A673 (cell line): ENCODE data around the gene SETD1A. TPM values are rescaled to one million over a fixed set of nuclear protein-coding genes. Genes with fewer than 3 reads are reported as not detected.

Source experiments
- BruUV-seq: library from RNA; stranded (reverse); fragments of 400-500 nt; replicated peaks from 2 replicates; lab custom pipeline; 2021; lab: Mats Ljungman, UMichigan
- CTCF ChIA-PET: fragments of 300-600 bp; sonication (Branson Sonifier 250); formaldehyde crosslinking; loops from one replicate; lab custom pipeline; 2022; ENCODE audit warnings: antibody characterized with exemption; lab: Charles Lee
- POLR2A ChIA-PET: fragments of 300-600 bp; sonication (Branson Sonifier 250); formaldehyde crosslinking; loops from one replicate; lab custom pipeline; 2022; ENCODE audit warnings: antibody characterized with exemption; ENCODE audit not compliant: low non-redundant PET; lab: Charles Lee
- DNase-seq: peaks from one replicate; pipeline ENCODE4 v3.0.0-alpha.2; 2015; ENCODE audit warnings: low spot score
- H3K27ac ChIP-seq: fragments of 200-600 bp; sonication (generic); 2 replicates; pipeline ENCODE4 v1.5.1; 2016; ENCODE audit warnings: mixed run types, low read depth, mild to moderate bottlenecking, mixed read lengths, antibody characterized with exemption, low read length; ENCODE audit not compliant: poor library complexity, severe bottlenecking
- H3K27me3 ChIP-seq: fragments of 200-600 bp; sonication (generic); replicated peaks from 2 replicates; pipeline ENCODE4 v1.6.1; 2017; ENCODE audit warnings: mixed run types, low read depth, mild to moderate bottlenecking, mixed read lengths, antibody characterized with exemption, low read length; ENCODE audit not compliant: insufficient read depth, poor library complexity
- H3K36me3 ChIP-seq: fragments of 200-600 bp; sonication (generic); 2 replicates; pipeline ENCODE4 v1.6.1; 2016; ENCODE audit warnings: mixed run types, mild to moderate bottlenecking, mixed read lengths, antibody characterized with exemption, low read length; ENCODE audit not compliant: insufficient read depth, poor library complexity, severe bottlenecking
- H3K4me1 ChIP-seq: fragments of 200-600 bp; sonication (generic); 2 replicates; pipeline ENCODE4 v1.6.1; 2017; ENCODE audit warnings: mixed run types, mild to moderate bottlenecking, mixed read lengths, antibody characterized with exemption, low read length; ENCODE audit not compliant: insufficient read depth, poor library complexity, severe bottlenecking
- H3K4me3 ChIP-seq: fragments of 200-600 bp; sonication (generic); 2 replicates; pipeline ENCODE4 v1.5.1; 2016; ENCODE audit warnings: low read depth, mixed run types, mild to moderate bottlenecking, mixed read lengths, low read length; ENCODE audit not compliant: poor library complexity, severe bottlenecking
- H3K9me3 ChIP-seq: fragments of 200-600 bp; sonication (generic); 2 replicates; pipeline ENCODE4 v1.6.1; 2016; ENCODE audit warnings: mixed run types, low read depth, mild to moderate bottlenecking, mixed read lengths, antibody characterized with exemption, low read length; ENCODE audit not compliant: poor library complexity, severe bottlenecking
- CTCF ChIP-seq: fragments of 300-800, 200-600 bp; sonication (generic); conservative IDR thresholded peaks from 2 replicates; pipeline ENCODE4 v1.5.1; 2017; ENCODE audit warnings: low read depth, mild to moderate bottlenecking, antibody characterized with exemption, low read length, moderate library complexity, mixed read lengths
- EZH2 ChIP-seq: fragments of 200-600 bp; sonication (generic); IDR thresholded peaks from 2 replicates; pipeline ENCODE4 v1.6.1; 2017; ENCODE audit warnings: borderline replicate concordance, low read depth, mild to moderate bottlenecking, mixed read lengths, antibody characterized with exemption, low read length; ENCODE audit not compliant: poor library complexity, severe bottlenecking
- intact Hi-C: fragments of 100-400 bp; cut with micrococcal nuclease; formaldehyde crosslinking; loops from one replicate; pipeline ENCODE4 v1.10.0; 2022; ENCODE audit not compliant: unreplicated experiment
- total RNA-seq: library from RNA; stranded (reverse); gene quantifications from 2 replicates; pipeline ENCODE4 v1.2.3, GENCODE V29; 2021

Gene SETD1A
- total RNA-seq, 1 experiment from 2014 or later: 31.4 TPM

DNA sequence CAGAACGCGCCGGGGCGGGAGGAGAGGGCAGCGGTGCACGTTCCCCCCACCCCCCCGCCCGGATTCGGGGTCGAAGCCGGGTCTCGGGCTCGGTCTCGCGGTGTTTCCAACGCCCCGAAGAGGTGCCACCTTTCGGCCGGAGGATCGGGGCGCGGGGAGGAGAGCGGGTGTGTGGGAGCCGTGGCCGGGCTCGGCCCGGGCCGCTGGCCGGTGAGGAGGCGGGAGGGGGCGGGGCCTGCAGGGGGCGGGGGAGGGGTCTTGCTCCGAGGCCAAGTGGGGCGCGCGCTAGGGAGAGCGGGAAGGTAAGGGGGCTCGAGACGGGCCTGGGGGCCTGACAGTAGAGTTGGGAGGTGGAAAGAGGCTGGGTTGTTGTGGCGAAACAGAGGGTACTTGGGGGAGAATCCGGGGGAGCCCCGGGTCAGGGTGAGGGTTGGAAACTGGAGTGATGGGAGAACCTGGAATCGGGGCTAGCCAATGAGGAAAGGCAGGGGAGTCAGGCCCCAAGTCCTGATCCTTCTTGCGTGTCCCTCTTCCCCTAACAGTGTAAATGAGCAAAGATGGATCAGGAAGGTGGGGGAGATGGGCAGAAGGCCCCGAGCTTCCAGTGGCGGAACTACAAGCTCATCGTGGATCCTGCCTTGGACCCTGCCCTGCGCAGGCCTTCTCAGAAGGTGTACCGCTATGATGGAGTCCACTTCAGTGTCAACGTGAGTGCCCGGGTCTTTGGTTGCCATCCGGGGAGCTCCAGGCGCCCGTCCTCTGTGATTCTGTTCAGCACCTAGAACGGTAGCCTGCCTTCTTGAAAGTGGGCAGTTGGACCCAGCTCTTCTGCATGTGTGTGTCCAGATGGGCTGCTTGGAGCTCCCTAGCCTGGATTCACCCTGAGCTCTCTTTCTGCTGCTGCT is 873 bp downstream of the SETD1A start:
- no peaks in the 10 kb centered on the region for H3K27me3 ChIP-seq
- peak overlapping the region; percentile 99 for H3K27ac ChIP-seq
- BruUV-seq: no TSS peak
- CTCF ChIA-PET: no interaction called here
- H3K4me3 ChIP-seq: peak overlapping the region; percentile 80
- intact Hi-C loops: loop anchor here (10.0 kb wide), 3 partner anchors 136 to 906 kb away; partner anchors contain the start of gene VKORC1
- TF ChIP-seq EZH2 (no peak), CTCF (no peak)
- H3K36me3 ChIP-seq: peaks cover 46% of the 10 kb centered on the region
- H3K4me1 ChIP-seq: peaks cover 10% of the 10 kb centered on the region
- POLR2A ChIA-PET: no interaction called here
- no peak for DNase-seq
- H3K9me3 ChIP-seq: no peaks in the 10 kb centered on the region

DNA sequence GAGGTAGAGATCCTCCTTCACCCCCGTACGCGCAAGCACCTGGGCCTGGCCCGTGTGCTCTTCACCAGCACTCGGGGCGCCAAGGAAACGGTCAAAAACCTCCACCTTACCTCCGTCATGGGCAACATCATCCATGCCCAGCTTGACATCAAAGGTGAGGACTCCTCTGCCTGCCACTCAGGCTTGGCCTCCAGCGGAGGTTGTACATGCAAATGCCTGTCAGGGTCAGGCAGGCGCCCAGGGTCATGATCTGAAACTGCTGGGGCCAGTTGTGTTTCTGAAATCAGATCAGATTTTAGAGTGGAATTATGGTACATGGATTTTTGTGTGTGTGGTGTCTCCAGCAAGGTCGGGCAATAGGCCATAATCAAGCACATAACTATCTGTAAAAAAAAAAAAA is 3.8 kb downstream of the SETD1A start:
- Histone ChIP-seq H3K4me3 (no peak overlapping the region), H3K9me3 (no peaks in the 10 kb centered on the region), H3K27ac (no peak overlapping the region), H3K4me1 (peaks cover 10% of the 10 kb centered on the region), H3K36me3 (peaks cover 72% of the 10 kb centered on the region), H3K27me3 (no peaks in the 10 kb centered on the region)
- POLR2A ChIA-PET: interaction anchor here (0.6 kb wide), 1 partner anchor 818 kb away, joined by 4 read pairs; no protein-coding TSS in a partner anchor
- CTCF ChIA-PET: no interaction called here
- TF ChIP-seq CTCF: no peak
- TF ChIP-seq EZH2: no peak
- no TSS peak for BruUV-seq
- intact Hi-C loops: no loop called here
- no peak for DNase-seq

- POLR2A ChIA-PET: no interaction called here
- no TSS peak for BruUV-seq
- H3K27me3 ChIP-seq: no peaks in the 10 kb centered on the region
- H3K27ac ChIP-seq: no peak overlapping the region
- intact Hi-C loops: no loop called here
- no peak for DNase-seq
- no peaks in the 10 kb centered on the region for H3K9me3 ChIP-seq
- CTCF ChIA-PET: no interaction called here
- H3K4me3 ChIP-seq: no peak overlapping the region
- no peak for TF ChIP-seq CTCF
- H3K36me3 ChIP-seq: peaks cover 83% of the 10 kb centered on the region
- H3K4me1 ChIP-seq: peaks cover 4% of the 10 kb centered on the region
Observed at GRCh38 chr16:30963925-30964511, 6.5 kb downstream of the SETD1A start.
